ENCODE data around the gene SELPLG.

DNA sequence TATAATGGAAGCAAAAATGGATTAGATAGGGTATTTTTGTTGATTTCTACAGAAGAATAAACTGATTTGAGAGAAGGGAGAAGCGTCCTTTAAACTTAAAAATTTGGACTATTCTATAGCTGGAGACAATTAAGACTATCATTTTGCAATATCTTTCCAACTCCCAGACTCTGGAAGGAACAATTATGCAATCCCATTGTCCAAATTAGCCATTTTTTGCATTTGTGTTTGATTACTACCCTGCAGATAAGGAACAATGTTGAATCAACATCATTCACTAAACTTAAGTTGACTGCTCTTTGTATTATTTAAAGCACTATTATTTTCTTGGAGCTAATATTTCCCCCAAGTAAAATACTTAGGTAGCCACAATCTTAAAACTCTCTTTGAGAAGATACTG lies 34.8 kb upstream of the SELPLG start:
- TF ChIP-seq CTCF (conservative IDR thresholded peaks at IDR 0.05; ENCODE audit: low read length) (no peak), EZH2phosphoT487 (IDR thresholded peaks at IDR 0.05; ENCODE audit: borderline replicate concordance) (no peak)
